Measurements from ENCODE around the gene NOSTRIN. TPM values are rescaled to one million over a fixed set of nuclear protein-coding genes. Genes with fewer than 3 reads are reported as not detected.
"Not testable (repeated sequence)": the region's sequence is repeated elsewhere in the genome, so short reads cannot be mapped to it uniquely, and the experiment has no call there.

The NOSTRIN gene
- polyA plus RNA-seq, 3 donors: not detected

- H3K36me3 ChIP-seq (replicated peaks in 1 of 2; ENCODE audit: control insufficient read depth in 1 of 2, insufficient read depth in 2 of 2, low read length in 2 of 2): peaks cover 20 to 35% of the 10 kb centered on the region in 2 donors
- H3K4me3 ChIP-seq (replicated peaks in 1 of 3; ENCODE audit: low read depth in 2 of 3, low read length in 3 of 3); H3K27ac Mint-ChIP-seq; H3K4me3 Mint-ChIP-seq; H3K27me3 Mint-ChIP-seq (ENCODE audit: low read depth in 3 of 3); H3K9ac ChIP-seq (ENCODE audit: insufficient read depth, low read length, poor library complexity, severe bottlenecking); DNase-seq; H3K9me3 ChIP-seq (replicated peaks in 1 of 2; ENCODE audit: control insufficient read depth in 1 of 2, insufficient read depth in 1 of 2, low read length in 2 of 2); H3K27ac ChIP-seq (ENCODE audit: low read depth in 1 of 2, low read length in 2 of 2); intact Hi-C loops (cut with micrococcal nuclease); H3K4me1 ChIP-seq (ENCODE audit: control insufficient read depth in 1 of 2, insufficient read depth in 2 of 2, low read length in 2 of 2); H3K4me1 Mint-ChIP-seq; H3K4me2 ChIP-seq (replicated peaks; ENCODE audit: extremely low read depth, low read length, poor library complexity, severe bottlenecking); H4K20me1 ChIP-seq (ENCODE audit: insufficient read depth, low read length); H3K79me2 ChIP-seq (ENCODE audit: insufficient read depth, low read length); H2AFZ ChIP-seq (ENCODE audit: insufficient read depth, low read depth, low read length, poor library complexity, severe bottlenecking); H3K27me3 ChIP-seq (ENCODE audit: control insufficient read depth in 2 of 2, insufficient read depth in 2 of 2, low read length in 2 of 2): not testable (repeated sequence)
- H3K9me3 Mint-ChIP-seq: peaks cover 1 to 15% (median 8%) of the 10 kb centered on the region in 7 donors
- peaks cover 33 to 48% of the 10 kb centered on the region in 2 donors for H3K36me3 Mint-ChIP-seq
- no CpG with 5 or more reads among the region's 1 CpG for WGBS (ENCODE audit: insufficient coverage)
Measured at GRCh38 chr2:168870369-168870768, 67.9 kb downstream of the NOSTRIN start.

GRCh38 chr2:168870824-168871223 lies 68.4 kb downstream of the NOSTRIN start:
- WGBS (ENCODE audit: insufficient coverage): no CpG with 5 or more reads among the region's 4 CpGs
- not testable (repeated sequence) for DNase-seq; H3K27ac ChIP-seq (ENCODE audit: low read depth in 1 of 2, low read length in 2 of 2)

GRCh38 chr2:168874368-168875054 lies 72.1 kb downstream of the NOSTRIN start:
- H3K27me3 Mint-ChIP-seq (ENCODE audit: low read depth in 3 of 3): no peaks in the 10 kb centered on the region
- no peak for DNase-seq
- Histone ChIP-seq H3K4me1 (ENCODE audit: control insufficient read depth in 1 of 2, insufficient read depth in 2 of 2, low read length in 2 of 2) (no peaks in the 10 kb centered on the region), H4K20me1 (ENCODE audit: insufficient read depth, low read length) (no peaks in the 10 kb centered on the region), H3K4me2 (replicated peaks; ENCODE audit: extremely low read depth, low read length, poor library complexity, severe bottlenecking) (no peak overlapping the region), H2AFZ (ENCODE audit: insufficient read depth, low read depth, low read length, poor library complexity, severe bottlenecking) (no peak overlapping the region), H3K27ac (ENCODE audit: low read depth in 1 of 2, low read length in 2 of 2) (no peak overlapping the region), H3K9ac (ENCODE audit: insufficient read depth, low read length, poor library complexity, severe bottlenecking) (no peak overlapping the region), H3K4me3 (replicated peaks in 1 of 3; ENCODE audit: low read depth in 2 of 3, low read length in 3 of 3) (no peak overlapping the region), H3K36me3 (replicated peaks in 1 of 2; ENCODE audit: control insufficient read depth in 1 of 2, insufficient read depth in 2 of 2, low read length in 2 of 2) (peaks cover 21 to 52% of the 10 kb centered on the region in 2 donors), H3K9me3 (replicated peaks in 1 of 2; ENCODE audit: control insufficient read depth in 1 of 2, insufficient read depth in 1 of 2, low read length in 2 of 2) (no peaks in the 10 kb centered on the region), H3K79me2 (ENCODE audit: insufficient read depth, low read length) (peaks cover 15% of the 10 kb centered on the region), H3K27me3 (ENCODE audit: control insufficient read depth in 2 of 2, insufficient read depth in 2 of 2, low read length in 2 of 2) (no peaks in the 10 kb centered on the region)
- TF ChIP-seq CTCF (IDR thresholded peaks at IDR 0.05): no peak
- H3K4me1 Mint-ChIP-seq: no peaks in the 10 kb centered on the region
- H3K9me3 Mint-ChIP-seq: peaks cover 0 to 7% (median 1%) of the 10 kb centered on the region in 7 donors
- intact Hi-C loops (cut with micrococcal nuclease): no loop called here
- H3K36me3 Mint-ChIP-seq: peaks cover 24 to 28% of the 10 kb centered on the region in 2 donors
- 100% methylated on average over 3 of the region's 6 CpGs for WGBS (ENCODE audit: insufficient coverage)
- no peak overlapping the region for H3K4me3 Mint-ChIP-seq
- H3K27ac Mint-ChIP-seq: no peak overlapping the region

More at GRCh38 chr2:168870824-168871223, 68.4 kb downstream of the NOSTRIN start:
- peaks cover 21 to 39% of the 10 kb centered on the region in 2 donors for H3K36me3 ChIP-seq (replicated peaks in 1 of 2; ENCODE audit: control insufficient read depth in 1 of 2, insufficient read depth in 2 of 2, low read length in 2 of 2)
- intact Hi-C loops (cut with micrococcal nuclease); H3K79me2 ChIP-seq (ENCODE audit: insufficient read depth, low read length); H3K9me3 ChIP-seq (replicated peaks in 1 of 2; ENCODE audit: control insufficient read depth in 1 of 2, insufficient read depth in 1 of 2, low read length in 2 of 2); H3K4me2 ChIP-seq (replicated peaks; ENCODE audit: extremely low read depth, low read length, poor library complexity, severe bottlenecking); H3K27me3 Mint-ChIP-seq (ENCODE audit: low read depth in 3 of 3); H3K4me3 Mint-ChIP-seq; H3K9ac ChIP-seq (ENCODE audit: insufficient read depth, low read length, poor library complexity, severe bottlenecking); H2AFZ ChIP-seq (ENCODE audit: insufficient read depth, low read depth, low read length, poor library complexity, severe bottlenecking); H3K4me1 Mint-ChIP-seq; H3K4me3 ChIP-seq (replicated peaks in 1 of 3; ENCODE audit: low read depth in 2 of 3, low read length in 3 of 3); H3K27ac Mint-ChIP-seq; H4K20me1 ChIP-seq (ENCODE audit: insufficient read depth, low read length); H3K27me3 ChIP-seq (ENCODE audit: control insufficient read depth in 2 of 2, insufficient read depth in 2 of 2, low read length in 2 of 2); H3K4me1 ChIP-seq (ENCODE audit: control insufficient read depth in 1 of 2, insufficient read depth in 2 of 2, low read length in 2 of 2): not testable (repeated sequence)
- H3K9me3 Mint-ChIP-seq: peaks cover 1 to 15% (median 8%) of the 10 kb centered on the region in 7 donors
- H3K36me3 Mint-ChIP-seq: peaks cover 32 to 48% of the 10 kb centered on the region in 2 donors

DNA sequence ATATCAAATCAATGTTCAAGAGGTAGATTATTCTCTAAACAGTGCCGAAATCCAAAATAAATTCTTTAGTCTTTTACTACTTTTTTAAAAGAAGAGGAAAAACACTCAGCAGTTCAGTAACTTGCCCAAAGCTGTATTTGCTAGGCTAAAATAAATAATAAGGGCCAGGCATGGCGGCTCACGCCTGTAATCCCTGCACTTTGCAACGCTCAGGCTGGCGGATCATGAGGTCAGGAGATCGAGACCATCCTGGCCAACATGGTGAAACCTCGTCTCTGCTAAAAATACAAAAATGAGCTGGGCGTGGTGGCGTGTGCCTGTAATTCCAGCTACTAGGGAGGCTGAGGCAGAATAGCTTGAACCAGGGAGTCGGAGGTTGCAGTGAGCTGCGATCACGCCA lies 79.7 kb downstream of the NOSTRIN start:
- H3K4me1 ChIP-seq (ENCODE audit: control insufficient read depth in 1 of 2, insufficient read depth in 2 of 2, low read length in 2 of 2); H3K4me2 ChIP-seq (replicated peaks; ENCODE audit: extremely low read depth, low read length, poor library complexity, severe bottlenecking); H3K4me3 Mint-ChIP-seq; H3K4me1 Mint-ChIP-seq; H2AFZ ChIP-seq (ENCODE audit: insufficient read depth, low read depth, low read length, poor library complexity, severe bottlenecking); H3K9me3 Mint-ChIP-seq; intact Hi-C loops (cut with micrococcal nuclease); DNase-seq; H3K27ac Mint-ChIP-seq; H3K27me3 ChIP-seq (ENCODE audit: control insufficient read depth in 2 of 2, insufficient read depth in 2 of 2, low read length in 2 of 2); H3K4me3 ChIP-seq (replicated peaks in 1 of 3; ENCODE audit: low read depth in 2 of 3, low read length in 3 of 3); H3K27ac ChIP-seq (ENCODE audit: low read depth in 1 of 2, low read length in 2 of 2); H4K20me1 ChIP-seq (ENCODE audit: insufficient read depth, low read length); H3K9ac ChIP-seq (ENCODE audit: insufficient read depth, low read length, poor library complexity, severe bottlenecking); H3K27me3 Mint-ChIP-seq (ENCODE audit: low read depth in 3 of 3); H3K9me3 ChIP-seq (replicated peaks in 1 of 2; ENCODE audit: control insufficient read depth in 1 of 2, insufficient read depth in 1 of 2, low read length in 2 of 2): not testable (repeated sequence)
- peaks cover 26 to 48% of the 10 kb centered on the region in 2 donors for H3K36me3 Mint-ChIP-seq
- WGBS (ENCODE audit: insufficient coverage): 94% methylated on average over 5 of the region's 12 CpGs
- Histone ChIP-seq H3K79me2 (ENCODE audit: insufficient read depth, low read length) (peaks cover 38% of the 10 kb centered on the region), H3K36me3 (replicated peaks in 1 of 2; ENCODE audit: control insufficient read depth in 1 of 2, insufficient read depth in 2 of 2, low read length in 2 of 2) (peaks cover 16 to 30% of the 10 kb centered on the region in 2 donors)
